Adrenal gland (tissue), 5 donors: ENCODE measurements around the gene MARK3.

Source experiments
- POLR2A ChIP-seq, 2 donors: fragments of 450-650 bp; IDR thresholded peaks; one replicate each; pipeline ENCODE4 v1.6.1; 2017; ENCODE audit warnings: antibody characterized with exemption in 2 of 2, mild to moderate bottlenecking in 2 of 2, moderate library complexity in 1 of 2
- TF ChIP-seq, protein P1 (sequence below), 6 experiments: fragments of 450-650 bp in 4 of 6; fragments of 200-600 bp in 2 of 6; sonication (generic) in 1 of 6; IDR thresholded peaks; 1 replicate in 5 of 6; 2 replicates in 1 of 6; pipeline versions ENCODE4 v1.5.1 to v1.8.0; 2016 to 2021; ENCODE audit warnings: antibody characterized with exemption in 6 of 6, mild to moderate bottlenecking in 2 of 6, moderate library complexity in 1 of 6
- donor health status: DM: no; HTN: no; CAD: no.

DNA sequence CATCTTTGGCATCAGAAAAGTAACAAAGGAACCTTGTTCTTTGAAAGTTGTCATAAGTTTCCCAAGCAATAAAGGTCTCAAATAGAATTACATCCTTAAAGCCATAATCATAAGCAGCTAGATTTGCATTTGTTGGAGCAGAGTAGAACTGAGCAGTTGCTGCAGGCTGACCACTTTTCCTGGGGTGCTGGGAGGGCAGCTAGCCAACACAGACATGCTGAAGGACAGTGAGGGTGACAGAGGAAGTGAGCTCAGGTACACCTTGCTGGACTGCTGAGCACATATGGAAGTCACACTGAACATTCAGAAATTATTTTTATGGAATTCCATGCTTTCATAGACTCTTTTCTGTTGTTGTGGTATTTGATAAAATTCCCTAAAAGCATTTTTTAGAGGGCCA, 66.2 kb downstream of the MARK3 start:
- TF ChIP-seq, protein P1, sequence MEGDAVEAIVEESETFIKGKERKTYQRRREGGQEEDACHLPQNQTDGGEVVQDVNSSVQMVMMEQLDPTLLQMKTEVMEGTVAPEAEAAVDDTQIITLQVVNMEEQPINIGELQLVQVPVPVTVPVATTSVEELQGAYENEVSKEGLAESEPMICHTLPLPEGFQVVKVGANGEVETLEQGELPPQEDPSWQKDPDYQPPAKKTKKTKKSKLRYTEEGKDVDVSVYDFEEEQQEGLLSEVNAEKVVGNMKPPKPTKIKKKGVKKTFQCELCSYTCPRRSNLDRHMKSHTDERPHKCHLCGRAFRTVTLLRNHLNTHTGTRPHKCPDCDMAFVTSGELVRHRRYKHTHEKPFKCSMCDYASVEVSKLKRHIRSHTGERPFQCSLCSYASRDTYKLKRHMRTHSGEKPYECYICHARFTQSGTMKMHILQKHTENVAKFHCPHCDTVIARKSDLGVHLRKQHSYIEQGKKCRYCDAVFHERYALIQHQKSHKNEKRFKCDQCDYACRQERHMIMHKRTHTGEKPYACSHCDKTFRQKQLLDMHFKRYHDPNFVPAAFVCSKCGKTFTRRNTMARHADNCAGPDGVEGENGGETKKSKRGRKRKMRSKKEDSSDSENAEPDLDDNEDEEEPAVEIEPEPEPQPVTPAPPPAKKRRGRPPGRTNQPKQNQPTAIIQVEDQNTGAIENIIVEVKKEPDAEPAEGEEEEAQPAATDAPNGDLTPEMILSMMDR (IDR thresholded peaks at IDR 0.05): no peak
- no peak for TF ChIP-seq POLR2A (IDR thresholded peaks at IDR 0.05)
